ENCODE measurements around the gene BCL2L1.

BCL2L1 gene

GRCh38 chr20:31638816-31639215 lies 83.9 kb downstream of the BCL2L1 start:
- no peak overlapping the region for H3K4ac ChIP-seq (ENCODE audit: low read depth, low read length)
- no peak for DNase-seq
- no peaks in the 10 kb centered on the region for H3K4me1 ChIP-seq (ENCODE audit: control insufficient read depth, low read depth, low read length)
- no peak overlapping the region for H3K27ac ChIP-seq (ENCODE audit: low read depth, low read length)
- H3K4me2 ChIP-seq (ENCODE audit: low read length) = no peak overlapping the region
- H3K9ac ChIP-seq (ENCODE audit: low read length) = no peak overlapping the region
- no CpG with 5 or more reads among the region's 4 CpGs for whole genome bisulfite sequencing (ENCODE audit: extremely low coverage, insufficient coverage, low lambda C conversion rate)
- no peak overlapping the region for H3K23ac ChIP-seq (ENCODE audit: low read length)
- no peak overlapping the region for H4K5ac ChIP-seq (ENCODE audit: low read length)
- no peak overlapping the region for H2AK5ac ChIP-seq (ENCODE audit: low read length)
- no peak overlapping the region for H2BK5ac ChIP-seq (ENCODE audit: low read length)
- H3K36me3 ChIP-seq (ENCODE audit: control insufficient read depth, insufficient read depth, low read length) = no peaks in the 10 kb centered on the region
- H3K79me2 ChIP-seq (ENCODE audit: control insufficient read depth, insufficient read depth, low read length) = no peaks in the 10 kb centered on the region
- no peak overlapping the region for H3K4me3 ChIP-seq (ENCODE audit: low read length)
- no peak overlapping the region for H4K8ac ChIP-seq (ENCODE audit: low read depth, low read length)
- no peak overlapping the region for H2BK120ac ChIP-seq (ENCODE audit: low read depth, low read length)
- no peak overlapping the region for H3K18ac ChIP-seq (ENCODE audit: low read length)
- H3K79me1 ChIP-seq (ENCODE audit: low read length) = no peaks in the 10 kb centered on the region
- no peaks in the 10 kb centered on the region for H3K27me3 ChIP-seq (ENCODE audit: insufficient read depth, low read length, poor library complexity)
- H2BK15ac ChIP-seq (replicated peaks; ENCODE audit: low read depth) = no peak overlapping the region
- no peak overlapping the region for H3K56ac ChIP-seq (ENCODE audit: low read length)

- Histone ChIP-seq H3K18ac (ENCODE audit: low read length) (no peak overlapping the region), H2BK15ac (replicated peaks; ENCODE audit: low read depth) (no peak overlapping the region), H3K27me3 (ENCODE audit: insufficient read depth, low read length, poor library complexity) (no peaks in the 10 kb centered on the region), H4K8ac (ENCODE audit: low read depth, low read length) (no peak overlapping the region), H3K79me2 (ENCODE audit: control insufficient read depth, insufficient read depth, low read length) (no peaks in the 10 kb centered on the region), H3K36me3 (ENCODE audit: control insufficient read depth, insufficient read depth, low read length) (no peaks in the 10 kb centered on the region), H3K27ac (ENCODE audit: low read depth, low read length) (no peak overlapping the region), H3K79me1 (ENCODE audit: low read length) (no peaks in the 10 kb centered on the region), H3K4me3 (ENCODE audit: low read length) (no peak overlapping the region), H3K23ac (ENCODE audit: low read length) (no peak overlapping the region), H3K4ac (ENCODE audit: low read depth, low read length) (no peak overlapping the region), H2BK120ac (ENCODE audit: low read depth, low read length) (no peak overlapping the region), H3K4me1 (ENCODE audit: control insufficient read depth, low read depth, low read length) (no peaks in the 10 kb centered on the region), H2AK5ac (ENCODE audit: low read length) (no peak overlapping the region), H3K9ac (ENCODE audit: low read length) (no peak overlapping the region), H3K56ac (ENCODE audit: low read length) (no peak overlapping the region), H3K4me2 (ENCODE audit: low read length) (no peak overlapping the region), H4K5ac (ENCODE audit: low read length) (no peak overlapping the region), H2BK5ac (ENCODE audit: low read length) (no peak overlapping the region)
- DNase-seq = no peak
- WGBS (ENCODE audit: extremely low coverage, insufficient coverage, low lambda C conversion rate) = no CpG with 5 or more reads among the region's 4 CpGs
These were observed 84.4 kb downstream of the BCL2L1 start for GRCh38 chr20:31638317-31638716.

- Histone ChIP-seq H3K27me3 (ENCODE audit: insufficient read depth, low read length, poor library complexity) (no peaks in the 10 kb centered on the region), H2AK5ac (ENCODE audit: low read length) (no peak within 1 kb of the TSS), H4K5ac (ENCODE audit: low read length) (no peak within 1 kb of the TSS), H3K23ac (ENCODE audit: low read length) (no peak within 1 kb of the TSS), H3K36me3 (ENCODE audit: control insufficient read depth, insufficient read depth, low read length) (no peaks in the 10 kb centered on the region), H3K4ac (ENCODE audit: low read depth, low read length) (no peak within 1 kb of the TSS), H3K4me2 (ENCODE audit: low read length) (no peak within 1 kb of the TSS), H3K79me2 (ENCODE audit: control insufficient read depth, insufficient read depth, low read length) (no peaks in the 10 kb centered on the region), H3K4me3 (ENCODE audit: low read length) (no peak within 1 kb of the TSS), H2BK5ac (ENCODE audit: low read length) (no peak within 1 kb of the TSS), H3K79me1 (ENCODE audit: low read length) (no peaks in the 10 kb centered on the region), H2BK15ac (replicated peaks; ENCODE audit: low read depth) (no peak within 1 kb of the TSS), H2BK120ac (ENCODE audit: low read depth, low read length) (no peak within 1 kb of the TSS), H3K4me1 (ENCODE audit: control insufficient read depth, low read depth, low read length) (no peaks in the 10 kb centered on the region), H4K8ac (ENCODE audit: low read depth, low read length) (no peak within 1 kb of the TSS), H3K27ac (ENCODE audit: low read depth, low read length) (no peak within 1 kb of the TSS), H3K56ac (ENCODE audit: low read length) (no peak within 1 kb of the TSS), H3K18ac (ENCODE audit: low read length) (no peak within 1 kb of the TSS), H3K9ac (ENCODE audit: low read length) (no peak within 1 kb of the TSS)
- no peak for DNase-seq
- no CpG with 5 or more reads among the region's 34 CpGs for whole genome bisulfite sequencing (ENCODE audit: extremely low coverage, insufficient coverage, low lambda C conversion rate)
These were observed 85.0 kb downstream of the BCL2L1 start, which contains the start of gene COX4I2 for GRCh38 chr20:31637660-31638059. TSS of gene COX4I2 (plus strand) at chr20:31637912. CDS start at chr20:31639018, 1,106 bp downstream.

- WGBS (ENCODE audit: extremely low coverage, insufficient coverage, low lambda C conversion rate) = no CpG with 5 or more reads among the region's 14 CpGs
- Histone ChIP-seq H3K4me3 (ENCODE audit: low read length) (no peak overlapping the region), H3K79me2 (ENCODE audit: control insufficient read depth, insufficient read depth, low read length) (no peaks in the 10 kb centered on the region)
These were observed 89.2 kb downstream of the BCL2L1 start for GRCh38 chr20:31633339-31633914.

GRCh38 chr20:31632548-31633338 lies 89.9 kb downstream of the BCL2L1 start:
- Histone ChIP-seq H3K79me2 (ENCODE audit: control insufficient read depth, insufficient read depth, low read length) (no peaks in the 10 kb centered on the region), H3K4me2 (ENCODE audit: low read length) (no peak overlapping the region), H2BK15ac (replicated peaks; ENCODE audit: low read depth) (no peak overlapping the region), H4K8ac (ENCODE audit: low read depth, low read length) (no peak overlapping the region), H3K4ac (ENCODE audit: low read depth, low read length) (no peak overlapping the region), H3K56ac (ENCODE audit: low read length) (no peak overlapping the region), H3K27me3 (ENCODE audit: insufficient read depth, low read length, poor library complexity) (no peaks in the 10 kb centered on the region), H3K27ac (ENCODE audit: low read depth, low read length) (no peak overlapping the region), H3K18ac (ENCODE audit: low read length) (no peak overlapping the region), H3K23ac (ENCODE audit: low read length) (no peak overlapping the region), H3K36me3 (ENCODE audit: control insufficient read depth, insufficient read depth, low read length) (no peaks in the 10 kb centered on the region), H3K9ac (ENCODE audit: low read length) (no peak overlapping the region), H3K79me1 (ENCODE audit: low read length) (no peaks in the 10 kb centered on the region), H4K5ac (ENCODE audit: low read length) (no peak overlapping the region), H2AK5ac (ENCODE audit: low read length) (no peak overlapping the region), H2BK120ac (ENCODE audit: low read depth, low read length) (no peak overlapping the region), H3K4me1 (ENCODE audit: control insufficient read depth, low read depth, low read length) (no peaks in the 10 kb centered on the region), H3K4me3 (ENCODE audit: low read length) (no peak overlapping the region), H2BK5ac (ENCODE audit: low read length) (no peak overlapping the region)
- no CpG with 5 or more reads among the region's 40 CpGs for WGBS (ENCODE audit: extremely low coverage, insufficient coverage, low lambda C conversion rate)
- DNase-seq = no peak

More at GRCh38 chr20:31633339-31633914, 89.2 kb downstream of the BCL2L1 start:
- H4K8ac ChIP-seq (ENCODE audit: low read depth, low read length) = no peak overlapping the region
- H3K9ac ChIP-seq (ENCODE audit: low read length) = no peak overlapping the region
- H3K18ac ChIP-seq (ENCODE audit: low read length) = no peak overlapping the region
- H3K79me1 ChIP-seq (ENCODE audit: low read length) = no peaks in the 10 kb centered on the region
- H3K27me3 ChIP-seq (ENCODE audit: insufficient read depth, low read length, poor library complexity) = no peaks in the 10 kb centered on the region
- no peak overlapping the region for H2BK15ac ChIP-seq (replicated peaks; ENCODE audit: low read depth)
- H3K23ac ChIP-seq (ENCODE audit: low read length) = no peak overlapping the region
- H3K4me1 ChIP-seq (ENCODE audit: control insufficient read depth, low read depth, low read length) = no peaks in the 10 kb centered on the region
- no peak overlapping the region for H2BK5ac ChIP-seq (ENCODE audit: low read length)
- DNase-seq = no peak
- no peak overlapping the region for H3K4me2 ChIP-seq (ENCODE audit: low read length)
- no peak overlapping the region for H3K4ac ChIP-seq (ENCODE audit: low read depth, low read length)
- no peak overlapping the region for H2BK120ac ChIP-seq (ENCODE audit: low read depth, low read length)
- H3K56ac ChIP-seq (ENCODE audit: low read length) = no peak overlapping the region
- no peak overlapping the region for H3K27ac ChIP-seq (ENCODE audit: low read depth, low read length)
- no peak overlapping the region for H4K5ac ChIP-seq (ENCODE audit: low read length)
- no peaks in the 10 kb centered on the region for H3K36me3 ChIP-seq (ENCODE audit: control insufficient read depth, insufficient read depth, low read length)
- no peak overlapping the region for H2AK5ac ChIP-seq (ENCODE audit: low read length)

Measured in mesendoderm (in vitro differentiated cells).